Suprapubic skin (tissue), 3 donors: ENCODE results near the gene STX5.

Source experiments
- CTCF ChIP-seq, 2 donors: fragments of 200-600 bp in 1 of 2; fragments of 450-650 bp in 1 of 2; sonication (generic) in 1 of 2; IDR thresholded peaks; one replicate each; pipeline ENCODE4 v1.5.1; 2016 to 2019; ENCODE audit warnings: antibody characterized with exemption in 2 of 2, mild to moderate bottlenecking in 1 of 2, moderate library complexity in 1 of 2
- POLR2AphosphoS5 ChIP-seq, 3 donors: sonication (generic); formaldehyde crosslinking; IDR thresholded peaks; one replicate each; pipeline ENCODE4 v1.6.1; 2017; ENCODE audit warnings: antibody characterized with exemption in 3 of 3

- no peak for TF ChIP-seq CTCF (IDR thresholded peaks at IDR 0.05)
- no peak for TF ChIP-seq POLR2AphosphoS5 (IDR thresholded peaks at IDR 0.05)
Observed at GRCh38 chr11:62875698-62876478, 44.0 kb upstream of the STX5 start.
